Measurements from ENCODE around the gene UST.

DNA sequence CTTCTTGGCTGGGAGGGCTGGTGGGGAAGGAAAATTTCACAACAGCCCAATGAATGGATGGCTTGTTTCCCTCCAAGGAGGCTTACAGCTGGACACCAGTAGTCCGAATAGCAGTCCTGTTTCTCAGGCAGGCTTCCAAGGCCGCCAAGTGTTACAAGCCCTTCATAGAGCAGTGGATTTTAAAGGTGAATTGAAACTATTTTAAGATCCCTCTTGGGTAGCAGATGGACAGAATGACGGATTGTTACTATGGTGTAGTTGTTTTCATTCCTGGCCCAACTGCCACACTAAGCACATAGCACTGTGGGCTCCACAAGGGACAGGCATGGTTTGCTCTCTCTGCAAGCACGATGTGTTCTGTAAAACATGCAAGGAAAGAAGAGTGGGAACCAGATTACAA is 367.3 kb downstream of the UST start:
- TF ChIP-seq, protein P1, sequence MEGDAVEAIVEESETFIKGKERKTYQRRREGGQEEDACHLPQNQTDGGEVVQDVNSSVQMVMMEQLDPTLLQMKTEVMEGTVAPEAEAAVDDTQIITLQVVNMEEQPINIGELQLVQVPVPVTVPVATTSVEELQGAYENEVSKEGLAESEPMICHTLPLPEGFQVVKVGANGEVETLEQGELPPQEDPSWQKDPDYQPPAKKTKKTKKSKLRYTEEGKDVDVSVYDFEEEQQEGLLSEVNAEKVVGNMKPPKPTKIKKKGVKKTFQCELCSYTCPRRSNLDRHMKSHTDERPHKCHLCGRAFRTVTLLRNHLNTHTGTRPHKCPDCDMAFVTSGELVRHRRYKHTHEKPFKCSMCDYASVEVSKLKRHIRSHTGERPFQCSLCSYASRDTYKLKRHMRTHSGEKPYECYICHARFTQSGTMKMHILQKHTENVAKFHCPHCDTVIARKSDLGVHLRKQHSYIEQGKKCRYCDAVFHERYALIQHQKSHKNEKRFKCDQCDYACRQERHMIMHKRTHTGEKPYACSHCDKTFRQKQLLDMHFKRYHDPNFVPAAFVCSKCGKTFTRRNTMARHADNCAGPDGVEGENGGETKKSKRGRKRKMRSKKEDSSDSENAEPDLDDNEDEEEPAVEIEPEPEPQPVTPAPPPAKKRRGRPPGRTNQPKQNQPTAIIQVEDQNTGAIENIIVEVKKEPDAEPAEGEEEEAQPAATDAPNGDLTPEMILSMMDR (conservative IDR thresholded peaks at IDR 0.05 in 1 of 2, IDR thresholded peaks at IDR 0.05 in 1 of 2; ENCODE audit: extremely low read depth in 1 of 2, insufficient read depth in 1 of 2, low read depth in 1 of 2, low read length in 2 of 2), result no peak
- TF ChIP-seq EZH2 (IDR thresholded peaks at IDR 0.05; ENCODE audit: borderline replicate concordance, low read length), result no peak

Data from mammary epithelial cell (primary cell).